ENCODE data around the gene BCAS4.
"Not testable (repeated sequence)": the region's sequence is repeated elsewhere in the genome, so short reads cannot be mapped to it uniquely, and the experiment has no call there.

The BCAS4 gene

DNA sequence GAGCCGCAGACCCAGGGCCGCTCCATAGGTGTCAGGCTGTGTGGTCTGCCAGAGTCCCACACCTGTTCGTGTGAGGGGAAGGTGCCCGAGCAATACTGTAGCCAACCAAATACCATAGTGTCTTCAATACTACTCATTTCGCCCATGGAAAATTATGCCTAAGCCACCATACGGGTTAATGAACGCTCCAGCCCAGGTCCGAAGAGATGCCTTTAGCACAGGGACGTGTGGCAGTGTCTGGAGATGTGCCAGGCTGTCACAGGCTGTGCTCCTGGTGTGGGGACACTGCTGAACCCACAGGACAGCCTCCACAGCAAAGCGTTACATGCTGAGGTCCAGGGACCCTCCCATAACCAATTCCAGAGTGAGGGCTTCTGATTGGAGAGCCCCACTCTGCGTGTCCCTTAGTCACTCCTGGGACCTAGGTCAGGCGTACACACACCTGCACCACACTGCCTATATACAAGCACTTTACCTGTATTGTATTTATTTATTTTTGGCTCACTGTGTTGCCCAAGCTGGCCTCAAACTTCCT lies 25.2 kb upstream of the BCAS4 start:
- DNase-seq (ENCODE audit: extremely low read depth in 1 of 2, low read depth in 1 of 2) = not testable (repeated sequence)

- not testable (repeated sequence) for DNase-seq (ENCODE audit: extremely low read depth in 1 of 2, low read depth in 1 of 2)
Measured at GRCh38 chr20:50771419-50772080, 23.3 kb upstream of the BCAS4 start.

DNA sequence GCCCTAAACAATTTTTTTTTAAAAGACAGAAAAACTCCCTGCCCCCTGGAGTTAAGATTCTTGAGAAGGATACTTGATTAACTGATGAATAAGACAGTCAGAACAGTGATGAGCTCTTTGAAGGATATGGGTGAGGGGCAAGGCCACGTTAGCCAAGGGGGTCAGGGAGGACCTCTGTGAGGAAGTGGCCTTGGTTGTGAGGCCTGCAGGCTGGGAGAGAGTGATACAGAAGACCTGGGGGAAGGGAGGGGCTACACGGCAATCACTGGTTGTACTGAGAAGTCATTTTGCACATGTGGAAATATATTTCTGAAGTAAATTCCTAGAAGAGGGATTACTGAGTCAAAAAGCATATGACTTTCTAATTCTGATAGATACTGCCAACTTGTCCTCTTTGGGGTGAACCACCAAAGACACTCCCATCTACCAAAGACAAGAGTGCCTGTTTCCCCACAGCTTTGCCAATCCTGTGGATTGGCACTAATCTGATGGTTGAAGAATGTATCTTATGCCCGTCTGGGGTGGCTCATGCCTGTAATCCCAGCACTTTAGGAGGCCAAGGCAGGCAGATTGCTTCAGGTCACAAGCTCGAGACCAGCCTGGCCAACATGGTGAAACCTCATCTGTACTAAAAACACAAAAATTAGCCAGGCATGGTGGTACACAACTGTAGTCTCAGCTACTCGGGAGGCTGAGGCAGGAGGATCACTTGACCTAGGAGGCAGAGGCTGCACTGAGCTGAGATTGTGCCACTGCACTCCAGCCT lies 22.3 kb upstream of the BCAS4 start:
- DNase-seq (ENCODE audit: extremely low read depth in 1 of 2, low read depth in 1 of 2) = no peak

- no peak for DNase-seq (ENCODE audit: extremely low read depth in 1 of 2, low read depth in 1 of 2)
Measured at GRCh38 chr20:50774515-50774914, 20.3 kb upstream of the BCAS4 start.

GRCh38 chr20:50776122-50776817 lies 18.6 kb upstream of the BCAS4 start:
- no peak for DNase-seq (ENCODE audit: extremely low read depth in 1 of 2, low read depth in 1 of 2)

GRCh38 chr20:50777373-50777772 lies 17.5 kb upstream of the BCAS4 start:
- no peak for DNase-seq (ENCODE audit: extremely low read depth in 1 of 2, low read depth in 1 of 2)

- not testable (repeated sequence) for DNase-seq (ENCODE audit: extremely low read depth in 1 of 2, low read depth in 1 of 2)
Measured at GRCh38 chr20:50778994-50779393, 15.9 kb upstream of the BCAS4 start.

- DNase-seq (ENCODE audit: extremely low read depth in 1 of 2, low read depth in 1 of 2) = no peak
Measured at GRCh38 chr20:50783390-50783789, 11.5 kb upstream of the BCAS4 start.

GRCh38 chr20:50783903-50784302 lies 11.0 kb upstream of the BCAS4 start:
- no peak for DNase-seq (ENCODE audit: extremely low read depth in 1 of 2, low read depth in 1 of 2)

GRCh38 chr20:50784464-50784863 lies 10.4 kb upstream of the BCAS4 start:
- DNase-seq (ENCODE audit: extremely low read depth in 1 of 2, low read depth in 1 of 2) = no peak

- DNase-seq (ENCODE audit: extremely low read depth in 1 of 2, low read depth in 1 of 2) = no peak
Measured at GRCh38 chr20:50786703-50787102, 8.2 kb upstream of the BCAS4 start.

GRCh38 chr20:50787181-50787580 lies 7.7 kb upstream of the BCAS4 start:
- no peak for DNase-seq (ENCODE audit: extremely low read depth in 1 of 2, low read depth in 1 of 2)

DNA sequence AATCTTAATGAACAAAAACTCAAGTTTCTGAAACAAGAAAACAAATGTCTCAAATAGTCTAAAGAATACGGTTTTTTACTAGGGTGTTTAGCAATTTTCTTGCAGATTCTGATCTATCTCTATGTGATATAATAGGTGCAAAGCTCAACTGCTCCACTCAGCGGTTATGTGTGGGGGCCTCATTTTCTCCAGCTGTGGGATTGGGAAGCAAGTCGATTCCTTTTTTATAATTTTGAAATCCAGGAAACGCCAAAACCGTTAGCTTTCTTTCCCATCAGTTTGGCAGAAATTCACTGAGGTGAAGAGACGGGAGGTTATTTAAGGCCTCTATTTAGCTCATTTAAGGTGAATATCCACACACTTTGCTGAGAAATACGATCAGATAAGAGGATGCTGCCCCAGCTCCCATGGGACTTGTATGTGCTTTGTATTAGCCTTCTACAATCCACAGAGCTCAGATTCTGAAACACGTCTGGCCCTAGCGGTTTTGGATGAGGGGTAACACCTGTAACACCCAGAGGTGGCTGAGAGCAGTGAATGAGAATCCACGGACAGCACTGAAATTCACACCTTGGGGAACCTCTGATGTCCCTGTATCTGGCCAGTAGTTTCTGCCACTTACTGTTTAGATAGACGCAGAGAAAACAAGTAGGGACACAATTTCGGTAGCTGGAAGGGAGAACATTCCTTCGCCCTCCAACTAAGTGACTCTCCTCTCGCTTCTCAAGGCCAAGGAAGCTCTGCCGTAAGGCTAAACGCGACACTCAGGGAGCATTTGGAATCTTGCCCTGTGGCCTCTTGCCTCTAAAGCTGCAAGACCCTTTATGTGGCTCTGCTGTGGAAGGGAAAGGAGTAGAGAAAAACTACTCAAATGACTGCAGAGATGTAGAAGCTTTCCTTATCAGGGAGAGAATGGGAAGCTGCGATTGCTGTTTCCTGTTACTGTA lies 6.5 kb upstream of the BCAS4 start:
- DNase-seq (ENCODE audit: extremely low read depth in 1 of 2, low read depth in 1 of 2) = no peak

DNA sequence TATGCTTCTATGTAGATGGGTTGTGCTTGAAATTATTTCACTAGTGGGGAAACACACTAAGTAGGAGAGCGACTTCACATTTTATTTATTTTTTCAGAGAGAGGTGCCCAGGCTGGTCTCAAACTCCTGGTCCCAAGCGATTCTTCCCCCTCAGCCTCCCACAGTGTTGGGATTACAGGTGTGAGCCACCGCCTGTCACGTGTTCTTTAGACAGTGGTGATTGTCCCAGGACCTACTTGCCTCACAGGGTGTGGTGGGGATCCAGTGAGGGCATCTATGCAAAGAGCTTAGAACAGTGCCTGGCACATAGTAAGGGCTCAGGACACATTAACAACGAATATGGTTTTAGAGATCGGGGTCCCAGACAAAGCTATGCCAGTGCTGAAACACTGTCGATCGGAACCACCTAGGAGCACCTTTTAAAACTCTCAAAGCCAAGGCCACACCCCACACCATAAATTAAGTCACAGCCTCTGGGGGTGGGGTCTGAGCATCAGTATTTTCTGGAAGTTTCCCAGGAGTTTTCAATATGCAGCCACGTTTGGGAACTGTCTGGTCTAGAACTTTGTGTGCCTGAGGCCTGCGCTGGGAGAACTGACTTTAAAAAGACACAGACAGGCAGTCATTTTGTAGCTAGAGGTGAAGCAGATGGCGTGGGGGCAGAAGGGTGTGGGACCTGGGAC lies 4.8 kb upstream of the BCAS4 start:
- no peak for DNase-seq (ENCODE audit: extremely low read depth in 1 of 2, low read depth in 1 of 2)

DNA sequence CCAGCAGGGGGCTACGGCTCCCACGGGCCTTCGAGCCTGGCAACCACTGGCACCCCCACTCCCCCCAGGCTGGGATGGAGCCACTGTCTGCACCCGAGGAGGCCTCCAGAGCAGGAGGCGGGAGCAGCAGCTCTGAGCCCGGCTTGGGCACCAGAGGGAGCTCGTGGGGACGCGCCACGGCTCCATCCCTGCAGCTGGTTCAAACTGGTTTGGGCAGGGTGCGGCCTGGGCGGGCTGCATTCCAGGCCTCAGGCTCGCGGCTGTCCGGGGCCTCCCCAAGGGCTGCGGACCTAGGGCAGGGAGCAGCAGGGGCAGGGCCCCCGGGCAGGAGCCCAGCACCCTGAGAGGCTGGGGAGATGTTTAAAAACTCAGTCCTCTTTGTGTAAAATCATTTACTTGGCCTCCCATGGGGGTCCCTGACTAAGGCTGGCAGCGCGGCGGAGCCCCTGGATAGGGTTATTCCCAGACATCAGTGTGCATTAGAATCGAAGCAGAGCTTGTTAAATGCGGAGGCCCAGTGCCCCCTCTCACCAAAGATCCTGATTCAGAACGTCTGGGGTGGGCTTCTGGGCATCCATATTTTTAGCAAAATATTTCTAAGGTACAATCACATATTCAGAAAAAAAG lies 4.1 kb upstream of the BCAS4 start:
- peak in 1 of 2 donors; percentile 68 for DNase-seq (ENCODE audit: extremely low read depth in 1 of 2, low read depth in 1 of 2)

- DNase-seq (ENCODE audit: extremely low read depth in 1 of 2, low read depth in 1 of 2) = no peak
Measured at GRCh38 chr20:50792708-50793574, 1.9 kb upstream of the BCAS4 start.

DNA sequence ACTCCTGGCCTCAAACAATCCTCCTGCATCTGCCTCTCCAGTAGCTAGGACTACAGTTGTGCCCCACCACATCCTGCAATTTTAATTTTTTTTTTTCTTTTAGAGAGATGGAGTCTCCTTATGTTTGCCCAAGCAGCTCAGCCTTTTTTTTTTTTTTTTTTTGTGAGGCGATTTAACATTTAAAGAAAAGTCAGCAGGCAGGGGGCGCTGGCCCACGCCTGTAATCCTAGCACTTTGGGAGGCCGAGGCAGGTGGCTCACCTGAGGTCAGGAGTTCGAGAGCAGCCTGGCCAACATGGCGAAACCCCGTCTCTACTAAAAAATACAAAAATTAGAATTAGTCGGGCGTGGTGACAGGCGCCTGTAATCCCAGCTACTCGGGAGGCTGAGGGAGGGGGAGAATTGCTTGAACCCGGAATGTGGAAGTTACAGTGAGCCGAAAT lies 1.3 kb upstream of the BCAS4 start:
- DNase-seq (ENCODE audit: extremely low read depth in 1 of 2, low read depth in 1 of 2) = not testable (repeated sequence)

DNA sequence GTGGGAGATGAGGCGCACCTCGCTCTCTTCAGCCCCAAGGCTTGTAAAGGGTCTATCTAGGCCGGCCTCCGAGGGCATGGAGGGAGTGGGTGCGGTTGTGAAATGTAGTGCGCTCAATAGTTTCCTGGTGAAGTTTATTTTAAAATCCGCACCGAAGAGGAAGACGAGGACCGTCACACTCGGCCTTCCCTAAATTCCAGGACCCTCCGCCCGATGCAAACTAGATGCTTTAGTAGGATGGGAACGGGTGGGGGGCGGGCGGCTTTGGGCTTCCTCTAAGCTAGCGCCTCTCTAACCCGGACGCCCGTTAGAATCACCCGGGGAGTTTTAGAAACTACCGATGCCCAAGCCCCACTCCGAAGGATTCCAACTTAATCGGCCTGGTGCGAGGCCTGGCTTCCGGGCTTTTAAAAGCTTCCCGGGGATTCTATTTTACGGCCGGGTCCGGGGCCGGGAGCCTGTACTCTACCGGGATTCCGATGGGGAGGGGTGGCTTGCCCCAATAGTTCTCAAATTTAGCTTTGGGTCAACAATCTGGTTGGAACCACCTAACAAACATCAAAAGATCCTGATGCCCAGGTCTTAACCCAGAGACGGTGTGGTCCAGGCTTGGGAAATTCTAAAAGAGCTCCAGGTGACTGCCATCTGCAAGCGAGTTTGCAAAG lies 548 bp upstream of the BCAS4 start:
- DNase-seq (ENCODE audit: extremely low read depth in 1 of 2, low read depth in 1 of 2) = no peak

Measured in activated CD8-positive, alpha-beta memory T cell treated with anti-CD3 and anti-CD28 coated beads for 1 hour (primary cell).